Activated CD8-positive, alpha-beta memory T cell treated with anti-CD3 and anti-CD28 coated beads for 1 hour (primary cell): Measurements from ENCODE around the gene ATP2C2.
"Not testable (repeated sequence)": the region's sequence is repeated elsewhere in the genome, so short reads cannot be mapped to it uniquely, and the experiment has no call there.

Experiments used
- DNase-seq, 2 donors: peaks; one replicate each; pipeline ENCODE4 v3.0.0-alpha.2; 2020; ENCODE audit warnings: low read depth in 1 of 2; ENCODE audit errors: extremely low read depth in 1 of 2

Gene ATP2C2

DNA sequence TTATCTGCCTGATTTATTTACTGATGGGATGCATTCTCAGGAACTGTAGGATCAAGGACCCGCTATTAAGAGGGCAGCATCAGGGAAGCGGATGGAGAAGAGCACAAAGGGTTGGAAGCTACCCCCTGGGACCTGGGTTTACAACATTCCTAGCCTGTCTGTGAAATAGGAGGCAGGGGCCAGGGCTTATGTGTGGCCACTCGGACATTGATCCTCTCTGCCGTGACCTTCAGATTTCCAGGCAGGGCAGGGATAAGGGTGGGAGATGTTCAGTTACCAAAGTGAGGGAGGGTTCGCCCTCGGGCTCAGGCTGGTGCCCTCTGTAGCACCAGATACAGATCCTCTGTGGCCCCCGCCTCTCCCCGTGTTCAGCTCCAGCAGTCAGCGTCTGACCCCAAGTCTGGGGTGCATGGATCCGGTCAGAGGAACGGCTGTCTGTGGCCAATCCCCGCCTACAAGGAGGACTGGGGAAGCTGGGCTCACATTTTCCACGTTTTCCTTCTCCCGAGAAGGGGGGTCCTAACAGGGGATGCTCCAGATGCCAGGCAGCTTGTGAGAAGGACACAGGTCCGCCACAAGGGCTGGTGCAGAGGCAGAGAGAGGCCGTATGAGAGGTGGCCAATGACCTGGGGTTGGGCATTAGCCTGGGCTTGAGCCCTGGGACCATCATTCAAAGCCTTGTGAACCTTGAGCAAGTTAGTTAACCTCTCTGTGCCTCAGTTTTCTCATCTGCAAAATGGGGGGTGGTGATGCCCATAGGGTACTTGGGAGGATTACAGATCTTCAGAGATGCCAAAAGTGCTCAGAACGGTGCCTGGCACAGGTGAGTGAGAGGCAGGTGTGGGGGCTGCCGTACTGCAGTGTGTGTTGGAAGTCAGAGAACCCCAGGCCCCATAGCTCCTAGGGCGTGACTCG is 48.3 kb downstream of the ATP2C2 start:
- no peak for DNase-seq

DNA sequence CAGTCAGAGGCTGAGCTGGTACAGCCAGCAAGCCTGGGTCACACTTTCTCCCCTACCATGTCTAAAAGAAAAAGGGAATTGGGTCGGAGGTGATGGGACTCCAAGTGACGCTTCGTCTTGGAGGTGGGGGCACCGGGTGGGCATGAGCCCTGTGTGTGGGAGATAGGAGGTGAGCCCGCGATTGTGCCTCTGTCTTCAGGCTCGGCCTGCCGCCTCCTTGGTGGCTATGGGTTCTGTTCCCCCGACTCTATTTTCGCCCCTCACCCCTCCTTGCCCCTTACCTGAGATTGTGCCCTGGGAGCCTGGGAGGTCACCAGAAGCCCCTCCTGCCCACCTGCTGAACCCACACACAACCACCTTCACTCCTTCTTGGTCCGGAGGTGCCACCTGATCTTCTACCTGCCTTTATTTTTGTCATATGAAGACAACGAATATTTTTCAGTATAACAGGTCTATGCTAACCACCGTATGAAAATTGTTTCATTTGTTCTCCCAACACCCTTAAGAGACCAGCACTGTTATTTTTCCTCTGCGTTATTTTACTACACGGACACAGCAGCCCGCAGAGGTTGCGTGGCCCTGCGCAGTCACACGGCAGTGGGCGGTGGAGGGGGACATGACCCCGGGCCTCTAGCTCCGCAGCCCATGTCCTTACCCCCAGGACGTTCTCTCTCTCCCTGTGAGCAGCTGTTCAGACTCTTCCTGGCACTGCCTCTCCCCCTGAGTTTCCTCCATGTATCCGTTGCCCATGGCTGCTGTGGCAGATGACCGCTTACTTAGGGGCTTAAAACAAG is 49.9 kb downstream of the ATP2C2 start:
- no peak for DNase-seq

DNA sequence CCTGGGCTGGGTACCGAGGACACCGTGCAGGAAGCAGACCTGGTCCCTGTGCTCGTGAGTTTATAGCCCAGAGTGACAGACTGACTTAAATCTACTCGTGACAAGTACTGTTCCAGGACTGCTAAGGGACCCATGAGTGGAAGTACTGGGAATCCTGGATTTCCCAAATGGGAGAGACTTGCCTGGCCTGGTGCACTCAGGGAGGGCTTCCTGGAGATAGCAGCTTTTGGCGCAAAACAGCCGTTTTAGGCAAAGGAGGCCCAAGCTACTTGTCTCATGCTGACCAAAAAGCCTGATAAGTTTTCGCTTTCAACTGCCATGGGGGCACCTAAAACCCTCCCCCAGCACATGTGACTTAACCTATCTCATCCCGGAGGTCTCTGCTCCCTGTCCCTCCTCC is 51.4 kb downstream of the ATP2C2 start:
- DNase-seq: no peak

DNA sequence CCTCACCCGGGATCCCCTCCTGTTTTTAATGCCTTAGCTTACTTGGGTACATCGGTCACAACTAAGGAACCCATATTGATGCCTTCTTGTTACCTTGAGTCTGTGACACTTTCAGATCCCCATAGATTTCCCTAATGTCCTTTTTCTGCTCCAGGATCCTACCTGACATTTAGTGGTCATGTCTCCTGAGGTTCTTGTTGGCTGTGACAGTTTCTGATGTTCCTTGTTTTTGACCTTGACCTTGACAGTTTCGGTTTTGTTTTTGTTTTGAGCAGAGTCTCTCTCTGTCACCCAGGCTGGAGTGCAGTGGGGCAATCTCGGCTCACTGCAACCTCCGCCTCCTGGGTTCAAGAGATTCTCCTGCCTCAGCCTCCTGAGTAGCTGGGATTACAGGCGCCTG is 52.2 kb downstream of the ATP2C2 start:
- DNase-seq: not testable (repeated sequence)

DNA sequence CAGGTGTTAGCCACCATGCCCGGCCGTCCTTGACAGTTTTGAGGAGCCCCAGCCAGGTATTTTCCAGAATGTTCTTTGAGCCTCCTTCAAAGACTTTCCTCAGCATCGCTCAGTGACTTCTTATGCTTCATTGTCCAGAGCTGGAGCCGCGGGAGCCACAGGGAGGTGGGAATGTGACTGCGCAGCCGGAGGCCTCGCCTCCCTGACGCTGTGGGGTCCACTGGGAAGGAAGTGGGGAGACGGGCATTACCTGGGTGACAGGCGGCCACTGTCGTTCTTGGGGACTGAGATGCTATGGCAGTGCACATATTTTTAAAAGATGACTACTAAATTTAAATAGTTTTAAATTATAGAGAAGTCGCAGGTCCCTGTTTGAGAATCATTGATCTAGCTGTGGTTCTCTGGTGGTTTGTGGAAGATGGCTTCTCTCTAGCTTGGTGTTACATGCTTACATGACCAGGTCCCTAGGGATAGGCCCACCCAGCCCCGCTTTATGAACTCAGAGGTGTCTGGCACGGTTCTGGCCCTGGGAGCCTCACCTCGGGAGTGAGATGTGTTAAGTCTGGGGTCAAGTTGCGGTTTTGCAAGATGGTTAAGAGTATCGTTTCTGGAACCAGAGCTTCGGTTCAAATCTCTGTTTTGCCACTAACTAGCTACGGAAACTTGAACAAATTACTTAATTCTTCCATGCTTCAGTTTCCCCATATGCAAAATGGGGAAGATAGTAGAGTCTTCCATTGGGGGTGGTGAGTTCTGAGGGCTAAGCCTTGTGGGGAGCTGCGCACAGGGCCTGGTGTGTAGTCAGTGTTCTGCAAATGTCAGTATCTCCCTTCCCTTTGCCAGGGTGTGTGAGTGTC is 53.0 kb downstream of the ATP2C2 start:
- DNase-seq: no peak

DNA sequence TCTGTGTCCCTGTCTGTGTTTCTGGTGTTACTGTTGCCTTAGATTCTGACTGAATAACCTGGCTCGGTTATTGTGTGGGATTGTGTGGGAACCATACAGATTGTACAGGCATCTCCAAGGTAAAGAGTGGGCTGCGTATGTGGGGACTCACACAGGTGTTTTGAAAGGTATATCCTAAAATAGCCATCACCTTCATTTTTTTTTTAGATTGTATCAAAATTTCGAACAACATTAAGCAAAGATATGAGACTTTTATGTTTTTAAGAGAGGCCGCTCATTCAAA is 53.5 kb downstream of the ATP2C2 start:
- DNase-seq: no peak

DNA sequence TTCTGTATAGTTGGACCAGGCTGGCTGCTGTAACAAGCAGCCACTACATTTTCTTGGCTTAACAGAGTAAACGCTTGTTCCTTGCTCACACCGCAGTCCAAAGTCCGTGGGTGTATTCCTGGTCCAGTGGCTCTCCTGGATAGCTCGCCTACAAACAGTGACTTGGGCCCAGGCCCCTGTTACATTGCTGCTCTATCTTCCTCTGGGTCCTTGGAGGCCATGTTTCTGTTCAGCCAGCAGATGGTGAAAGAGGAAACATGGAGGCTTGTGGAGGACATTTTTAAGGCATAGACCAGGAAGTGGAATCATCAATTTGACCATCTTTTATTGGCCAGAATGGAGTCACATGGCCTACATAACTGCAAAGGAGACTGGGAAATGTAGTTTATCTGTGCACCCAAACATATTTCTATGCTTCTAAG is 55.1 kb downstream of the ATP2C2 start:
- no peak for DNase-seq

DNA sequence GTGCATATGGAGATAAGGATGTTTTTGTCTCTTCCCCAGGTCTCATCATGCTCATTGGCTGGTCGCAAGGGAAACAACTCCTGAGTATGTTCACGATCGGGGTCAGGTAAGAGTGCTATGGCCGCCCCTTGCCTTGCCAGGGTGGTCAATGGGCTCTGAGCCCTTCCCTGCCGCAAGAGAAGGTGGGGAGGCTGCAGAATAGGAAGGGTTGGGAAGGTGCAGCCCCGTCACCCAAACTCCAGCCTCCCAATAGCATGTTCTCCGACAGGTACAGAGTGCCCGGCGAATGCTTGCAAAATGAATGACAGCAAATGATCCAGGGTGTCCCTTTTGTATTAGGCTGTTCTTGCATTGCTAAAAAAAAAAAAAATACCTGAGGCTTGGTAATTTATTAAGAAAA is 57.4 kb downstream of the ATP2C2 start:
- DNase-seq: no peak

DNA sequence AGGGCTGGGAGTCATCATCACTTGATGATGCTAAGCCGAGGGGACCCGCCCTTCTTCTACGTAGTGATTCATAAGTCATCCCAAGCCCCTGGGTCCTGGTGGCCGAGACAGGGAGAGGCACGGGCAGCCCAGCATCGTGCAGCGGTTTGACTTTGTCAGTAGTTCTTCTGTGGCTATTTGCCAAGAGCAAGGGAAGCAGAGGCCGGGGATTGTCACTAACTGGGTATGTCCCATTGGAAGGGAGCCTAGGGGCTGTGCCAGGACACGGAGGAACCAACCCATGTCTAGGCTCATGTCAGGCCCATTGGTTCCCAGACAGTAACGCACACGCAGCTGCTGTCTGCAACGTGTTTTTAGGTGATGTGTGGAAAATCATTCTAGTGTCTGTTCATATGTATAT is 58.5 kb downstream of the ATP2C2 start:
- DNase-seq: no peak

DNA sequence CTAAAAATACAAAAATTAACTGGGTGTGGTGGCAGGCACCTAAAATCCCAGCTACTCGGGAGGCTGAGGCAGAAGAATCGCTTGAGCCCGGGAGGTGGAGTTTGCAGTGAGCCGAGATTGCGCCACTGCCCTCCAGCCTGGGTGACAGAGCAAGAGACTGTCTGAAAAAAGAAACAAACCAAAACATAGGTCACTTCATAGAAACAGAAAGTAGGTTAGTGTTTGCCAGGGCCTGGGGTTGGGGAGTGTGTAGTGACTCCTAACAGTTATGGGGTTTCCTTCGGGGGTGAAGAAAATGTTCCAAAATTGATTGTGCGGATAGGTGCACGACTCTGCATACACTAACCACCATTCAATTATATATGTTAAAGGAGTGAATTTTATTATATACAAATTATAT is 59.2 kb downstream of the ATP2C2 start:
- no peak for DNase-seq

DNA sequence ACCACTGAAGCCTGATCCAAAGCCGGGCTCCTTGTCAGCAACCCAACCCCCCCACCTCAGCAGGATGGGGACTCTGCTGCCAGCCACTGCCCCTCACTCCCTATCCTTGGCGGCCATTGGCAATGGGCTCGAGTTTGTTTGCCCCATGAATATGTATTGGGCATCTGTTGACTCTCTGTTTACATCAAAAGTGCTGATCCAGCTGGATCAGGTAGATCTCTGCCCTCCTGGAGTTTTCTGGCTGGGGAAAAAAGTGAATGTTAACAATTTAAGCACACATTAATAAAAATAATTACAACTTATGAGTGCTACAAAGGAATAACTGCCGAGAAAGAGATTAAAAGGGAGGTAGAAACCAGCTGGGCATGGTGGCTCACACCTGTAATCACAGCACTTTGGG is 62.5 kb downstream of the ATP2C2 start:
- no peak for DNase-seq

DNA sequence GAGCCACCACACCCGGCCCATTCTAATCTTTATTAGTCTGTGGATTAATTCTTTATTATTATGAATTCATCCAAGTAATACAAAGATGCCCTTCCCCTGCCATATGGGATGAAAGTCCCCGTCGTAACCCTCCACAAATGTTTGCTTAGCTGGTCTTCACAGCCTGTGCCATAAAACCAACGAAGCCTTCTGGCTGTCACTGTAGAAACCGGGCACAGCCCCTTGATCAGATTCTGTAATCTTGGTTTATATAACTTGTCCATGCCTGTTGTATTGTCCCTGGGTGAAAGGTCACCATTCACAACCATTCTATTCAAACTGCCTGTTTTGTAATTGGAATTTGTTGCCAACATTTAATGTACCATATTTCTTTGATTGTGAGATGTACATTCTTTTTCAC is 66.5 kb downstream of the ATP2C2 start:
- no peak for DNase-seq

DNA sequence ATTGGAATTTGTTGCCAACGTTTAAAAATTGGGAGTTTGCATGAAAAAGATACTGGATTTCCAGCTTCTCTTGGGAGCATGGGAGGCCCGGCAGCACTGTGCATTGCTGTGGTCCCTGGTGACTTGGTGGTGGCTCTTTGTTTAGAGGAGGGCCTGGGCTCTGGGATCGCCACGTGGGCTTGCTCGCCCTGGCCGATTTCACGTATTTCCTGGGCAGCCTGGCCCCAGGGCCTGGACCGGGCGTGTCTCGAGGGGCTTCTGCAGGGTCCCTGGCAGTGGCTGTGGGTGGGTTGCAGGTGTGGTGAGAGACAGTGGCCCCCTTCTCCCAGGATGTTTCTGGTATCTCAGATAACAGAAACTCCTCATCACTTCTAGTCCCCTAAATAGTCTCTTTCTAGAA is 67.9 kb downstream of the ATP2C2 start:
- DNase-seq: no peak

DNA sequence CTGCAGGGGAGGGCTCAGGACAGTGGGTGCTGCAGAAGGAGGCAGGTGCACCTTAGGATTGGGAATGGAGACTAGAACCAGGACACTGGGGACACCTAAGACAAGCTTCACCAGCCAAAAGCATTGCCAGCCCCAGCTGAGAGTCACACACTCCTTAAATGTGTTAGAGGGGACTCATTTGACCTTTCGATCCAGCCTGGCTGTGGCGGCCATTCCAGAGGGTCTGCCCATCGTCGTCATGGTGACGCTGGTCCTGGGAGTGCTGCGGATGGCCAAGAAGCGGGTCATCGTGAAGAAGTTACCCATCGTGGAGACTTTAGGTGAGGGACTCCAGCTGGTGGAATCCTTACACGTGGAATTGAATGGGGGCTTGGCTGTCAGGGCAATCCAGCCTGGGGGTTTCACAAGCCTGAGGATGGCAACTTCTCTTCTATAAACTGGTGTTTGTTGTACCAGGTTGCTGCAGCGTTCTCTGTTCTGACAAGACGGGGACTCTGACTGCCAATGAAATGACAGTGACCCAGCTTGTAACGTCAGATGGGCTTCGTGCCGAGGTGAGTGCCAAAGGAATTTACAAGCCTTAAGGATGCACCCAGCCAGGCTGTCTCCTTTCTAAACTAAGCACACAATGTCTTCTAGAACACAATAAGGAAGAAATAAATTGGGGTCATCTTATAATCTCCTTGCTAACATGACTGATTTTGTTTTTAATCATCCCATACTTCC is 70.8 kb downstream of the ATP2C2 start:
- no peak for DNase-seq

DNA sequence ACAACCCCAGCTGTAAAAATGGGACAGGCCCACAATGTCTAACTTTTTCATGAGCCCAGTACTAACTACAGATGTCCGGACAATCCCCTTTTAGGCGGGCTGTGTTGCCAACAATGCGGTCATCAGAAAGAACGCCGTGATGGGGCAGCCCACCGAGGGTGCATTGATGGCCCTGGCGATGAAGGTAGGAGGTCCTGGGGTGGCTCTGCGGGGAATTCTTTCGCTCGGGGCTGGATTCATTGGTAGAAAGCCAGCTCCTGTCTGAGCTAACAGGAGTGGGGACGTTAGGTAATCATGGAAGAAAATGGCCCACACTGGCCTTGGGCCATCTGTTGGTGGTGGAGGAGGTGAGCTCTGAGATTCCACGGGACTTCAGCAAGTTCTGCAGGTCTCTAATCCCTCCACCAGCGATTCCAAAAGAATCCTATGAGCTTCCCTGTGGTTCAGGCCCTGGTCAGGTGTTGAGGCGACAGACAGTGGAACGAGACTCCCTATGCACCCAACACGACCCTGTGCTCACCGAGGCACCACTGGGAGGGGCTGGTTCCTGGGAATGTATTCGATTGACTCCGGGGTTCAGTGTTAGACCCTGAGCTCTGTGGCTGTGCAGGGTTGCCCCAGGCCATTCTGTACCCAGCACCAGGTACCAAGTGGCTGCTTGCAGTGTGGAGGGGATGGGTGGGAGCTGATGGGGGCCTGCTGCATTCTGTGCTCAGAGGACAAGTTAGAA is 74.2 kb downstream of the ATP2C2 start:
- DNase-seq: no peak

DNA sequence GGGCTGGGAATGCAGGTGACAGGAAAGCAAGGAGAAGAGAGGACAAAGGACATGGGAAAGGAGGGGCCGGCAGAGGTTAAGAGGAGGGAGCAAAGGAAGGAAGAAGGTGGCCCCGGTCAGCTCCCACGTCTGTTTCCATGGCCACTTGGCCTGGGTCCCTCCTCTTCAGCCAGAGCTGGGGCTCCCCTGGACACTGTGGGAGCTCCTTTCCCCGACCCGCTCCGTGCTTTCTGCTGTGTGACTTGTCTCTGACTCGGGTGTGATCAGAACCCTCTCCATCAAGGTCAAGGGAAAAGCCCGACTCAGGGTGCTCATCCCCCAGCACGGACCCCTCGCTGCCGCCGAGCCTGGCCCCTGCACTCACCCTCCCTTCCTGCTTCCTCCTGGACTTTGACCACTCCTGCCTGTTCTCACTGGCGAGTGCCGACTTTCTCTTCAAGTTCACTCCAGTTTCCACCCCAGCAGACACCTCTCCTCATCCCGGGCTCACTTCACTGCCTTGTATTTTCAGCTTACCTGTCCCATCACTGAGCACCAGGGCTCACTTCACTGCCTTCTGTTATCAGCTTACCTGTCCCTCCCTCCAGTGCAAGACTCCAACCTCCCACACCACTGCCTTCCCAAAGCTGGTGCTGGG is 74.9 kb downstream of the ATP2C2 start:
- no peak for DNase-seq

DNA sequence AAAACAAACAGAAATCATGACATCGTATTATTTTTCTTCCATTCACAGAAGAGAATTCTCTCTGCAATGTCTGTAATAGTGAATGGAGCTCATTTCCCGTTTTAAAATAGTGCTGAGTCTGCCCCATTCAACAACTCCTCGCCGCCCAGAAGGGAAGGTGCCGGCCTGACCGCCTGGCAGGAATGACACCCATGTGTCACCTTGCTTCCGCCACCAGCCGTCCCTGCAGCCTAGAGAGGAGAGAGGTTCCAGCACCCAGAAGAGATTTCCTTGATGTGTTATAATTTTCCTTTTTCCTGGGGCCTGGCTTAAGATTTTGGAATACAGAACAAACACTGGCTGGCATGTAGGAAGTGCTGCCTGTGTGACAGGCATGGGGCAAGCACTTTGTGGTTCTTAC is 76.1 kb downstream of the ATP2C2 start:
- no peak for DNase-seq

DNA sequence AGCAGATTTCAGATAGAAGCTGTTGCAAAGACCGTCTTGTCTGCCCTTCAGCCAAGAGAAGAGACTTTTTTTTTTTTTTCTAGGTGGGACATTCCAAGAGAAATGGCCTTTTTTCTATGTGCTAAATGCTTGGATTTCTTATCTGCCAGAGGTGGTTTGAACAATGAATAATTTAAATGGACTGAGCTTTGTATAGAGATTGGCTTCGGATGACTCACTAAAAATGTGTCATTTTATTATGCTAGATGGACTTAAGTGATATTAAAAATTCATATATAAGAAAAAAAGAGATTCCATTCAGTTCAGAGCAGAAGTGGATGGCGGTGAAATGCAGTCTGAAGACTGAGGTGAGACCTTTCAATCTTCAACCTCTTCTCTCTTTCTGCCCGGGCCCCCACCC is 77.7 kb downstream of the ATP2C2 start:
- no peak for DNase-seq

DNA sequence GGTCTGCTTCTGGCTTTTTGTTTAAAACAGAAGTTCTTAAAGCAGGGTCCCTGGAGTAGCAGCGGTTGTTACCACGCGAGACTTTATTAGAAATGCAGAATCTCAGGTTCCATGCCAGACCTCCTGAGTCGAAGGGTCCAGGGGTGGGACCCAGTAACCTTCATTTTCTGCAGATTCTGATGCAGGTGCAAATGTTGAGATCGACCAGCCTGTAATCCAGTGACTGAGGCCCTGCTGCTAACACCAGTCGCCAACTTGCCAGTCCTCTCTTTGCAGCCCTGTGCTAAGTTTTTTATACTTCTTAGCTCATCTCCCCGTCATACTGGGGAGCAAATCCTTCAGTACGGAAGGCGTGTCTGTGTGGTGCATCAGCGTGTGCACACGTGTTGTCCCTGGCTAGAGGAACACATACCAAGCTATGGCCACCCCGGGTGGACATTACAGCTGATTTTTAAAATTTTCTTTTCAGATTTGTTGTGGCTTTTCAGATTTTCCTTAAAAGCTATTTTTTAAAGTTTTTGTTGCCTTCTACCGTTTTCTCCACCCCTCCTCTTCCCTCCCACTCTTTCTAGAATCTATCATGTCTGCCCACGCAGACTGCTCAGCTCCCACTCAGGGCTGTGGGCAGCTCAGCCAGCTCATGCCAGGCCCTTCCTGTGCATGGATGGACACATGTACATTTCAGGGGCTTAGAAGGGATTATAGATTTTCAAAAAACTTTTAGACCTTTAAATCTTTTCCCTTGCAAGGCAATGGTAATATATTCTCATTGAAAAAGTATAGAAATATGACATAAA is 78.5 kb downstream of the ATP2C2 start:
- no peak for DNase-seq
